GM18520 (cell line): ENCODE measurements around the gene SATB2.

ENCODE experiments used
- ATAC-seq: cut with Tn5 transposase; IDR thresholded peaks from one replicate; pipeline ENCODE4 v1.9.1; 2021; ENCODE audit not compliant: unreplicated experiment

The SATB2 gene

DNA sequence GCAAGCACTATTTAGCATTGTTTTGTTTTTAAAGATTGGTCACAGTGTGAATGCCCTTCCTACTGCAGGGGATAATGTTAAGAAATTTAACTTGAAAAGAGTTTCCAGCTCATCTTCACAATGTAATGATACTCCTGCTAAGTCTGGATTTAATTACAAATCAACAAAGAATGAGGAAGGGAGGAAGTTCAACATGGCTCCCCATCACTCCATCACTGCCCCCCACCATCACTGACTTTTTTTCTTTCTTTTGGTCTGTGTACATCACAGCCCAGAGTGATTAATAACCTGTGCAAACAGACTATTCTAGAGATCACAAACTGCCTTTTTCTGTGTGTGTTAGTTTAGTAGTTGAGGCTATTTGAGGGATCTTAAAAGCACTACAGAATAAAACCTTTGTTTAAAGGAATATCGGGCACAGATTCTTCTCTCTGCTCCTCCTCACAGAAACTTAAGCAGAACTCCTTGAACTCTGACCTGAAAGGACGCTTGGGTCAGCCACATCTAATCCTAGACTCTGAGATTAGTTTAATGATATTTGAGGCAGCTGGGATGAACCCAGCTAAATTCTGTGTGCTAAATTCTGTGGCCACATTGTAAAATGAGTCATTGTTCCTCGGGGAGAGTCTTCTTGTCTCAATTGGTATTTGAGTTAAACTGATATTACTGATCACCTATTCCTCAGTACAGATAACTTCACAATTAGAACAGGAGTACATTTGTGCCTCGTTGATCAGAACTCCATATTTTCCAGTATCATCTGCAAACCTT, 47.8 kb downstream of the SATB2 start:
- ATAC-seq, result no peak

DNA sequence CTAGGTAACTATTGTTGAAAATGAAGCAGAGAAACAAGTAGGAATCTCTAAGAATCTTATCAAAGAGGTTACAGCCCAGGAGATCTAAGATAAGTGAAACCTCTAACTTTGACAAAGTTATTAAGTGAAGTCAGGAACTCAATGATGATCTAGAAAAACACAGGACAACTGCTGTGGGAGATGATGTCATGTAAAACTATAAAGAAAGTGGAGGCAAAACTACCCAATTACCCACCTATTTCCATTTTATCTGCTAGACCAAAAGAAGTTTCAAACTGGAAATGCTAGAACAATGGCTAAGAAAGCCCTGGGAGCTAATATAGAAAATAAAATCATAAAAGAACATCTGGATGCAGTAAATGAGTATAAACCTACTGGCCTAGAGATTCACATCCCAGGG, 50.3 kb downstream of the SATB2 start:
- ATAC-seq, result no peak

GRCh38 chr2:199405241-199405640, 52.5 kb downstream of the SATB2 start:
- ATAC-seq, result no peak

- no peak for ATAC-seq
These were observed 52.9 kb downstream of the SATB2 start for GRCh38 chr2:199404841-199405240.

GRCh38 chr2:199395311-199395710, 62.4 kb downstream of the SATB2 start:
- no peak for ATAC-seq

DNA sequence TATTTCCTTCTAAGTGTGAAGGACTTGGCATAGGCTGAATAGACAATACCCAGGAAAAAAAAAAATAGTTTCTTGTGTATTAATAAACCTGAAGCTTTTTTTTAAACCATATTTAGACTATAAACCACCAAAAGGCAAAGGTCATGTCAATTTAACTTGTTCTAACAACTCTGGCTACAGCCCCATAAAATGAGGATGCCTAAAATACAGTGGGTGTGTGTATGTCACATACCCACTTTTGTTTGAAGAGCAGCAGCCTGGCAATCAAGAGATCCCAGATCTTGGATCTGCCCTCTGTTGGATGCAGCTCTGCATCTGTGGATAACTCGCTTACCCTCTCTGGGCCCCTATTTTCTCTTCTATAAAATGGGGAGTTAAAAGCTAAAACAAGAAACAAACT, 65.4 kb downstream of the SATB2 start:
- no peak for ATAC-seq

DNA sequence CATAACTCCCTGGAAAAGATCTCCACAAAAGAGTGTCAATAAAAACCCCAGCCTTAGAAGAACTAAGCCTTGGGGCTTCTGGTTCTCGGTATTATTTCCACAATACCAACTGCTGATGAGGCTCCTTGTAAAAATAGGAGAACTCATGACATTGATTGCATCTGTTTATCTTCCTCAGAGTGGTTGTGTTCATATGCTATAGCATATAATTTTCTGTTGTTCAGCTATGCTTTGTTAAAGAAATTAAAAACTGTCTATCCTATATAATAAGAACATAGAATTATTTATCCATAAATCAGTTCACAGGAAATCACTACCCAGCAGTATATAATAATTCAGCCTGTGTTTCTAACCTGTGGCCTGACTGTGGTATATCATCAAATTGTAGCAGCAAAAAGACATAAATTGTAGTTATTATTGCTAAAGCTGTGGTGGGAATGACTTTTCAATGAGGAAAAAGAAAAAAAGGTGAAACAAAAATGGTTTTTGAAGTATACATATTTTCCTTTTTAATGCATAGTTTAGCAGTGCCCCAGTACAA, 68.9 kb downstream of the SATB2 start:
- no peak for ATAC-seq

DNA sequence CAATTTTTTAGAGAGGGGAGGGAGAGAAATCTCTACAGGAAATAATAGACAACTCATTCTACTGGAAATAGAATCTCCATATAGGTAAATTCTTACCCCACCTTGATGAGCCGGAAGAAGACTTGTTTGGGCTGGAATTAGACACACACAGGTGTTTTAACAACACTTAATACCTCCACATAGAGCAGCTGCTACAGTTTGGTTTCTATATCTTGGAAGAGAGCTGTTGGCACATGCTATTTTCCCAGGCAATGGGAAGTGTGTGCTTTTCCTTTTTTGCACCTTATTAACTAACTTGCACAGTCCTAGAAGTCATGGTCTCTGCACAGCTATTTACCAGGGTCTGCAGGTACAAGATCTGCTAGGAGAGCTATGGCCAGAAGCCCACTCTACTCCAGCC, 73.7 kb downstream of the SATB2 start:
- no peak for ATAC-seq

GRCh38 chr2:199383021-199383420, 74.7 kb downstream of the SATB2 start:
- ATAC-seq, result no peak

GRCh38 chr2:199382091-199382490, 75.6 kb downstream of the SATB2 start:
- no peak for ATAC-seq

GRCh38 chr2:199381531-199381930, 76.2 kb downstream of the SATB2 start:
- no peak for ATAC-seq

GRCh38 chr2:199378948-199379650, 78.6 kb downstream of the SATB2 start:
- no peak for ATAC-seq

DNA sequence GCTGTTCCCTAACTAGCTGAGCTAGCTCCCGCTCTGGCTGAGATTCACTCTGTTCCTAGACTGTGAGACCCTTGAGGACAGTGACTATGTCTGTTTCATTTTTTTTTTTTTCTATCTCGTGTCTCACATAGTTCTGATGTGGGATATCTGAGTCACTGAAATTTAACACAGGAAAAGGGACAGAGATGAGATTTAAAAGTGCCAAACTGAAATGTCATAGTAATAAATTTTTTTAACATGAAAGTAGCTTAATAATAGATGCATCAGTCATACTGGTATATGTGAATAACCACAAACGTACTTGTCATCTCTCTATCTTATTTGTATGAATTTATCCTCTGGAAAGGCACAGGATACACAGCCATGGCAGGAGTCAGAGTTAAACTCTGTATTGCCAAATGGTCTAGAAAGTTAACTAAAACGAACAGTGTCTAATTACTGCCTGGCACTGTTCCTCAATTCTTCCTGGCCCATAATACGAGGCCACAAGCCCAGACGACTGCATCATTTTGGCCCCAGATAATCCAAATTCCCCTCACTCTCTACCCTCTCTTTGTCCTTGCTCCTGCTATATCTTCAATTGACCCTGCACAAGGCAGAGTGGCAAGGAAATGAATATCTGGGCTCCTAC, 87.5 kb downstream of the SATB2 start:
- ATAC-seq, result no peak

DNA sequence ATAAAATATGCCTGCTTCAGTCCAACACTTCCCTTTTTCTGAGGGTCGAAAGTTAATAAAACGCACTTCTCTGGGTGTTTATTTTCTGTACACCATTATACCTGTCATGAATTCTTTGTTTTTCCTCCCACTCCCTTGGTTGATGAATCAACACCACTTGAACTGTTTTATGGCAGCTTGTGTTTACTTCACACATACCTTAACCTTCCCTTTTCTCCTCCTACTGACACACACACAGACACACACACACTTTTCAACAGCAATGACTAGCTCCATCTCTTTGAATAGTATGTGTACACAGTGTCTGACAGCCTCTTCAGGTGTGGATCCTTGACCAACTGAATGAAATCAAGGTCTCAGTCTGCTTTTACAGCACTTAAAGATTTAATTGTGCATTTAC, 91.3 kb downstream of the SATB2 start:
- ATAC-seq, result no peak

- ATAC-seq, result no peak
These were observed 93.6 kb downstream of the SATB2 start for GRCh38 chr2:199364153-199364552.

DNA sequence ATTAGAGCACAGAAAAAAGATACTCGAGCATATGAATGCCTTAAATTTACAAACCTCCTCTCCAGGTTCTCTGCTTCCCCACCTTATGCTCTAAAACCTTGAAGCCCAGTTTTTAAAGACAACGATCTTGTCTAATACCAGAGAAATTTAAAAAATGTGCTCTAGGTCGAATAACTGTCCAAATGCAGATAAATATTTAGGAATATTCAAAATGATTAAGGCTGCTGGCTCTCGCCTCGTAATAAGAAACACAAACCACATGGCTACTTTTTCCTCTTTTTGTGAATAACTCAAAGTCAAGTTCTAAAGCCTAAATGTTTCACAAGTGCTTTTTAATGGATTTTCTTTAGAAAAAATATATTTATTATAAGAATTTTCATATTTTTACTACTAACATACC, 101.3 kb downstream of the SATB2 start:
- no peak for ATAC-seq

- ATAC-seq, result no peak
These were observed 108.9 kb downstream of the SATB2 start for GRCh38 chr2:199348871-199349270.

DNA sequence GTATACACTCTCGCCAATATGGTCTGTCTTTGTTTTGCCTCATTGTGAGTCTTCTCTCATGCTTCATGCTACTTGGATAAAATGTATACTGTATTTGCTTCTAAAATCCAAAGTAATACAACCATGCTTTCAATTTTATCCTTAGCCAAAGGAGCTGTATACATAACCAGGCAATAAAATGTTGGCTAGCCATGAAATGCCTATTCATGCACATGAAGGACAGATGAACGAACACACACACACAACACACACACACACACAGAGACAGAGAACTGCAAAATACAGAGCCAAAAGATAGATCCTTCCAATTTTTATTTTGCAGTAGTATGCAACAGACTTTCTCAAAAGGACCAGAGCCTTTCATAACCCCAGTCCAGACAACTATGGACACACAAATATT, 113.7 kb downstream of the SATB2 start:
- ATAC-seq, result no peak

DNA sequence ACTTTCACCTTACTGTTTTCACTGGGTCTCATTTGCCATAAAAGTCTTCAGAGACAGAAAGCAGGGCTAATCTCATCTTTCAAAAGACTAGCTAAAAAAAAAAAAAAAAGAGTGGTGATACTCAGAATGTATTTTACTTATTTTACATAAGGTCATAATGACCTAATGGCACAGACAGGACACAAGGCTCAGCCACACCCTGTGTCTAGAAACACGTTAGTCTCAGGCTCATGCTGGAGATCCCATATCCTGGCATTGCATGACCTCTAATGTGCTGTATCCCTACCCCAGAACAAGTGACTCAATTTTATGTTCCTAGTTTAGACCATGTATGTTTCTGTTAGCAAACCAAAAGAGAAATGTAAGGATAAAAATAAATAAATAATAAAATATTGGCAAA, 115.4 kb downstream of the SATB2 start:
- ATAC-seq, result no peak

GRCh38 chr2:199341123-199341522, 116.6 kb downstream of the SATB2 start:
- no peak for ATAC-seq

GRCh38 chr2:199339891-199340605, 117.7 kb downstream of the SATB2 start:
- no peak for ATAC-seq
